NCI-H128 (cell line): ENCODE measurements around the gene SLC38A11.

Experiments used
- DNase-seq: peaks from one replicate; lab custom pipeline; 2025; ENCODE audit not compliant: unreplicated experiment; lab: John Stamatoyannopoulos, UW

Gene SLC38A11

DNA sequence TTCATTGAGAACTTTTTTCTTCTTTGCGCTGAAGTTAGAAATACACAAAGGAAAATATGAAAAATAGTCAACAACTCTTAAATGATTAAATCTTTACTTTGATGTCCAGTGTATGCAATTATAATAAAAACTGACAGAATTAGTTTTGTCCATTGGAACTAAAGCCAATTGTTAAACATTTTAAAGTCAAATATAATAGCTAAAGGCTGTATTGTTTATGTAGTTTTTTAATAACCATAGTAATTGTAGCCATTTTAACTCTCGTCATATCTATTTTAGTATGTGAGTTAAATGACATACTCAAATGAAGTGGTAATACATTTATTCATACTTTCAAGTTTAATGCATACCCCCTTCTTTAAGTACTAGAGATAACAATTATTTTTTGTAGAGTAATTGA lies 109.0 kb downstream of the SLC38A11 start:
- no peak for DNase-seq
